Activated B cell treated with CpG ODN at 0.5 μM for 24 hours (primary cell): ENCODE data around the gene NUBPL. TPM values are rescaled to one million over a fixed set of nuclear protein-coding genes. Genes with fewer than 3 reads are reported as not detected.

Experiments
- ATAC-seq: fragments of 200-7000 bp; cut with Tn5 transposase; one replicate; pipeline ENCODE4 v1.10.0; 2021; ENCODE audit warnings: low read depth, mild to moderate bottlenecking, moderate library complexity
- CTCF ChIA-PET: fragments of 350-600 bp; sonication (Branson Sonifier 250); formaldehyde crosslinking; loops from one replicate; lab custom pipeline; 2021; ENCODE audit warnings: antibody characterized with exemption; lab: Charles Lee
- POLR2A ChIA-PET: fragments of 350-600 bp; sonication (Branson Sonifier 250); formaldehyde crosslinking; loops from one replicate; lab custom pipeline; 2021; ENCODE audit warnings: antibody characterized with exemption; lab: Charles Lee
- DNase-seq: peaks from one replicate; pipeline ENCODE4 v3.0.0; 2022
- H3K27ac Mint-ChIP-seq: one replicate; pipeline ENCODE4 v1.8.0; 2020; ENCODE audit warnings: mixed read lengths
- H3K27me3 Mint-ChIP-seq: one replicate; pipeline ENCODE4 v1.8.0; 2021; ENCODE audit warnings: mixed read lengths
- H3K36me3 Mint-ChIP-seq: one replicate; pipeline ENCODE4 v1.8.0; 2021; ENCODE audit warnings: low read depth, mixed read lengths
- H3K4me1 Mint-ChIP-seq: one replicate; pipeline ENCODE4 v1.8.0; 2021; ENCODE audit warnings: mixed read lengths
- H3K4me3 Mint-ChIP-seq: one replicate; pipeline ENCODE4 v1.8.0; 2020; ENCODE audit warnings: mild to moderate bottlenecking, mixed read lengths
- H3K9me3 Mint-ChIP-seq: one replicate; pipeline ENCODE4 v1.8.0; 2020; ENCODE audit warnings: mixed read lengths
- CTCF ChIP-seq: fragments of 200-600 bp; IDR thresholded peaks from one replicate; pipeline ENCODE4 v1.8.0; 2022; ENCODE audit warnings: antibody characterized with exemption, mild to moderate bottlenecking
- intact Hi-C: fragments of 100-400 bp; cut with micrococcal nuclease; formaldehyde crosslinking; loops from one replicate; pipeline ENCODE4 v1.15.1; 2024
- total RNA-seq: library from RNA; stranded (reverse); gene quantifications from 2 replicates; pipeline ENCODE4 v1.2.3, GENCODE V29; 2022

NUBPL gene
- total RNA-seq, 1 donor from 2014 or later, result 11.7 TPM

GRCh38 chr14:31690056-31690455 is 128.9 kb downstream of the NUBPL start:
- H3K27ac Mint-ChIP-seq, result no peak overlapping the region
- ChIA-PET CTCF (no interaction called here), POLR2A (no interaction called here)
- DNase-seq, result no peak
- H3K4me3 Mint-ChIP-seq, result no peak overlapping the region
- no peak for TF ChIP-seq CTCF
- intact Hi-C loops, result no loop called here
- ATAC-seq, result no peak
- peaks cover 2% of the 10 kb centered on the region for H3K9me3 Mint-ChIP-seq
- no peaks in the 10 kb centered on the region for H3K27me3 Mint-ChIP-seq
- H3K36me3 Mint-ChIP-seq, result peaks cover 13% of the 10 kb centered on the region
- no peaks in the 10 kb centered on the region for H3K4me1 Mint-ChIP-seq

GRCh38 chr14:31692376-31692781 is 131.2 kb downstream of the NUBPL start:
- CTCF ChIA-PET, result no interaction called here
- intact Hi-C loops, result no loop called here
- no peak for DNase-seq
- Mint-ChIP-seq H3K27me3 (no peaks in the 10 kb centered on the region), H3K9me3 (peaks cover 2% of the 10 kb centered on the region), H3K4me3 (no peak overlapping the region), H3K36me3 (peaks cover 9% of the 10 kb centered on the region), H3K27ac (no peak overlapping the region), H3K4me1 (no peaks in the 10 kb centered on the region)
- ATAC-seq, result no peak
- POLR2A ChIA-PET, result no interaction called here
- no peak for TF ChIP-seq CTCF

GRCh38 chr14:31696378-31696777 is 135.2 kb downstream of the NUBPL start:
- no peak overlapping the region for H3K27ac Mint-ChIP-seq
- H3K4me1 Mint-ChIP-seq, result no peaks in the 10 kb centered on the region
- no peak for TF ChIP-seq CTCF
- CTCF ChIA-PET, result no interaction called here
- peaks cover 3% of the 10 kb centered on the region for H3K9me3 Mint-ChIP-seq
- H3K27me3 Mint-ChIP-seq, result no peaks in the 10 kb centered on the region
- ATAC-seq (no peak), DNase-seq (no peak)
- POLR2A ChIA-PET, result no interaction called here
- H3K4me3 Mint-ChIP-seq, result no peak overlapping the region
- H3K36me3 Mint-ChIP-seq, result peaks cover 13% of the 10 kb centered on the region
- intact Hi-C loops, result no loop called here

- Mint-ChIP-seq H3K27ac (no peak overlapping the region), H3K4me1 (no peaks in the 10 kb centered on the region), H3K36me3 (peaks cover 48% of the 10 kb centered on the region), H3K27me3 (no peaks in the 10 kb centered on the region), H3K4me3 (no peak overlapping the region), H3K9me3 (peaks cover 18% of the 10 kb centered on the region)
- DNase-seq (no peak), ATAC-seq (no peak)
- TF ChIP-seq CTCF, result no peak
- CTCF ChIA-PET, result no interaction called here
- intact Hi-C loops, result no loop called here
- POLR2A ChIA-PET, result no interaction called here
Observed at GRCh38 chr14:31699809-31700208, 138.6 kb downstream of the NUBPL start.

- intact Hi-C loops, result no loop called here
- no peak overlapping the region for H3K27ac Mint-ChIP-seq
- ChIA-PET CTCF (no interaction called here), POLR2A (no interaction called here)
- peaks cover 54% of the 10 kb centered on the region for H3K36me3 Mint-ChIP-seq
- no peak for TF ChIP-seq CTCF
- peaks cover 18% of the 10 kb centered on the region for H3K9me3 Mint-ChIP-seq
- no peak for ATAC-seq
- no peak for DNase-seq
- H3K27me3 Mint-ChIP-seq, result no peaks in the 10 kb centered on the region
- no peak overlapping the region for H3K4me3 Mint-ChIP-seq
- no peaks in the 10 kb centered on the region for H3K4me1 Mint-ChIP-seq
Observed at GRCh38 chr14:31700282-31701074, 139.3 kb downstream of the NUBPL start.
